GM19455 (cell line): ENCODE data around the gene MBOAT1.
A peak's percentile ranks its signal among the peaks of the same experiment; 100 is the strongest.
"Not testable (repeated sequence)": the region's sequence is repeated elsewhere in the genome, so short reads cannot be mapped to it uniquely, and the experiment has no call there.

Experiments used
- ATAC-seq: cut with Tn5 transposase; IDR thresholded peaks from one replicate; pipeline ENCODE4 v1.9.1; 2021; ENCODE audit not compliant: unreplicated experiment

The MBOAT1 gene

GRCh38 chr6:20173833-20174792 lies 38.2 kb downstream of the MBOAT1 start:
- peak; percentile 66 for ATAC-seq

DNA sequence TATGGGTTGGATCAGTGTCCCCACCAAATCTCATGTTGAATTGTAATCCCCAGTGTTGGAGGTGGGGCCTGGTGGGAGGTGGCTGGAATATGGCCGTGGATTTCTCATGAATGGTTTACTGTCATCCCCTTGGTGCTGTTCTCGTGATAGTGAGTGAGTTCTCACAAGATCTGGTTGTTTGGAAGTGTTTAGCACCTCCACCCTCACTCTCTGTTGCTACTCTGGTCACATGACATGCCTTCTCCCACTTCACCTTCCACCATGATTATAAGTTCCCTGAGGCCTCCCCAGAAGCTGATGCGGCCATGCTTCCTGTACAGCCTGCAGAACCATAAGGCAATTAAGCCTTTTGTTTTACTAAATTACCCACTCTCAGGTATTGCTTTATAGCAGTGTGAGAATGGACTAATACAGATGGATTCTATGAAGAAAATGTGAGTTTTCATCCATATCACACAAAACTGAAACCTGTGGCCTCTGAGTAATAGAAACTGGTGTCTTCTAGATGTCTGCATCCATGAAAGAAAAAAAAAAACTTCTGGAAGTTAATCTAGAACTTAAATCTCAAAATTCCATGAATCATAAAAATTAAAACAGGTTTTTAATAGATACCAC lies 39.3 kb downstream of the MBOAT1 start:
- ATAC-seq = no peak

DNA sequence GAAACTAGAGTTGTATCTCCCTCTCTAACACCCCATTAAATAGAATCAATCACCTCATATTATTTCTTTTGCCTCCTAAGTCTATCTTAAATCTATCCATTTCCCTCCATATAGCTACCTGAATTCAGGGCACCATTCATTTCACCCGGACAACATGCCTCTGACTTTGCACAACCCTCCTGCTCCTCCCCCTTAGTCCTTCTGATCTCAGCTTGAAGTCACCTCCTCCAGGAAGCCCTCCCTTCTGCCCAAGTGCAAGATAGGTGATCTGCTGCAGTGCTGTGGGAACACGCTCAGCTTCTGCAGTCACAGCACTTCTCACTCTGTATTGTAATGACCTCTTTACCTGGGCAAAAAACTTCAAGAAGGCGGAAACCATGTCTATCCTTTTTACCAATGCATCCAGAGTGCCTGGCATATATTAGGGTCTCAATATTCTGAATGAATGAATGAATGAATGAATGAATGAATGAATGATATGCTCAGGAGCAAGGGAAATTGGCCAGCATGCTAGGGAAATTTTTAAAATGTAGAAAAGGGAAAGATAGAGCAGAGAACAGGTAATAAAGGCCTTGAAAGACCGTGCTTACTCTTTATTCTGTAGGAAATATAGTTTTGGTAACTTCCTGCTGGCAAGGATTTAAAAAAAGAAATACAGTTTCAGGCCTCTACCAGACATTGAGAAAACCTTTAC lies 41.7 kb downstream of the MBOAT1 start:
- ATAC-seq = no peak

GRCh38 chr6:20169786-20170185 lies 42.5 kb downstream of the MBOAT1 start:
- no peak for ATAC-seq

DNA sequence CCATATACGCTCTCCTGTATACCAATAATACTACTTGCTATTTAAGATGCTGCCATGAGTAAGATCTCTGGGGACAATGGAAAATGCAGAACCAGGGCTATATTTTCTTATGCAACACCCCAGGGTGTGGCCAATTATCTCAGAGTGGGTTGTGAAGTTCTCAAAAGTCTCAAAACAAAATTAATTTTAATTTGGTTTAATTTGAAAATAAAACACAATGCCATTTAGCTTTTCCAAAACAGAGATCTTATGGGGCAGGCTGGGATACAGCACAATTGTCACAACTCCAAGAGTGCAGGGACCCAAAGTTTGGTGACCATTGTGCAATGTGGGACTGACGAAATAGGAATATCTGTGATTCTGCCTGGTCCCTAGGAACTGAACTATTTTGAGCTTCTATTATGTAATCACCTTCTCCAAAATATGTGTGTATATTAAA lies 43.1 kb downstream of the MBOAT1 start:
- no peak for ATAC-seq

DNA sequence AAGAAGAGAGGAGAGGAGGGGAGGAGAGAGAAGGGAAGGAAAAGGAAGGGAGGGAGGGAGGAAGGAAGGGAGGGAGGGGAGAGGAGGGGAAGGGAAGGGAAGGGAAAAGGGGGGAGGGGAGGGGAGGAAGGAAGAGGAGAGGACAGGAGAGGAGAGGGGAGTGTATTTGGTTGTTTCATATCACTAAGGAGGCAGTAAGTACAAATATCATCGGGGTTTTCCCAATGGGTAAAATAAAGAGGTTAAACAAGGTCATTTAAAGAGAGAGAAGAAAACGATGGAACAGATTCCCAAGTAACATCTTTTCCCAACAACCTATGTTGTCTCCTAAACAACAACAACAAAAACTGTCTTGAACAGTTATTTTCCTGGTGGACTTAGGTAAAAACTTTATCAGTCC lies 43.6 kb downstream of the MBOAT1 start:
- ATAC-seq = no peak

DNA sequence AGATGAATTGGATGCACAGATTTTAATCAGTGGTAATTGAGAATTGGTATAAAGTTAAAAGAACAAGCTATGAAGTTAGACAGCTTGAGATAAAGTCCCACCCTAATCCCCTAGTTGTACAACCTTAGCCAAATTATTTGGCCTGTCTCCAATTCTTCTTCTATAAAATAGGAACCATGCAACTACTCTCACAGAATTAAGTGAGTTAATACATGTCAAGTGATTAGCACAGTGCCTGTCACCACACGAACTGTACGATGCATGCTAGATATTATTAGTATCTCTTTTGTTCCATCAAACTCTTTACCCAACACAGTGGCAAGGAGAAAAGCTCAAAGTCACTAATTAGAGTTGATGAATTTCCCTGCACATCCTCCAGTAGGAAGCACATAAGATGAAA lies 44.7 kb downstream of the MBOAT1 start:
- ATAC-seq = no peak

DNA sequence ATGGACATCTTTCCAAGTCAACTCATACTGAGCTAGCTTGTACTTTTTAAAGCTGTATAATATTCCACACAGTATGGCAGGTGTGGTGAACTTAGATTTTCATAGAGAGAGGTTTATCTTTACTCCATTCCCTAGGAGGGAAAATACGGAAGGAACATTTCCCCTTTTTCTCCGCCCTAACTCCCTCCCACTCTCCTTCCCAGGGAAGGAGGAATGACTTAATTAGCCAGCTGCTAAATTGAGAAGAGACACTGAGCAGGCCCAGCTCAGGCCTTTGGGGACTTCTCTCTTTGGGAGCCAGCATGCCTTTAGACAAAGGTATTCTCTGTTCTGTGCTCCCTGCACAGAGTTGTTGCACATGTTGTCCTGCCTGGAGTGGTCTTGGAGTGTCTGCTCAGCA lies 46.1 kb downstream of the MBOAT1 start:
- ATAC-seq = no peak

DNA sequence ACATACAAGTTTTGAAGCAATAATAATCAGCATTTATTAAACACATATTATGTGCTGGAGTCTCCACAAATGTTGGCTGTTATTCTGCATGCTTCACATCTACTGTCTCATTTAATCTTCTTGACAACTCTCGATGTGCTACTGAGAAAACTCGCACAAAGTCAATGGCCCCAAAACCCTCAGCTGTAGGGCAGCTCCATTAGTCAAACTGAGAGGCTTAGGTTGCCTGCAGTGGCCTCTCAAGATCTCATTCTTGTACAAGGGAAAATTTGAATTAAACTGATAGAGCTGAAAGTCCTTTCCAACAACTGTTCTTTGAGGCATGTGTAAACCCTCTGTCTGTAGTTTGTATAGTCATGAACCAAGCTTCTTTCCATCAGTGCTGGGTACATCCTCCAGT lies 49.8 kb downstream of the MBOAT1 start:
- no peak for ATAC-seq

- ATAC-seq = no peak
Observed at GRCh38 chr6:20160541-20161283, 51.6 kb downstream of the MBOAT1 start.

DNA sequence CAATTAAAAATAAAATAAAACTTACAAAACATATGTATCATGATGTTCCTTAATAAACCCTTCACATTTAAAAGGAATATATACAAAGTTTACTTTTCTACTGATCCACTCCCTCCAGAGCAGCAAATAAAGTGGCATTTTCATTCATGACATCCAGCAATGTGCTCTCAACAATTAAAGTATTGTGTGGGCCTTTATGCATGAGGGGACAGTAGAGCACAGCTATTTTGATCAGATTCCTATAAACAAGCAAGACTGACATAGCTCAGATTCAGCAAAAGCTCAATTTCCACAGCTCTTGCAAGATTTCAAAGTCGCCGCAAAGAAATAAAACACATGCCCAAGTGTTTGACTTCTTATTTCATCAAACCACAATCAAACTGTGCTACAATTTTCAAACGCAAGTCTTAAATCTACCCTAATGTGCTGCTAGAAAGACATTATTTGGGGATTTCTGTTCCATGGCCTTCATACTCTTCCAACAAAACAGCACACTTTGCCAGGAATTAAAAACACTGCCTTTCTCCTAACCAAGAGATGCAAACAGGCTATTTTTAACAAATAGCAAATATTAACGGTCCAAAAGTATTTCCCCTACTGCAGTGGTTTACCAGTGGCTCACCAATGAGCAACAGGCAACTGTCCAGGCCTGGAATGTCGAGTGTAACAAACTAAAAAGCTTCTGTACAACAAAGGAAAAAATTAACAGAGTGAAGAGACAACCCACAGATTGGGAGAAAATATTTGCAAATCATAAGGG lies 52.3 kb downstream of the MBOAT1 start:
- ATAC-seq = no peak

DNA sequence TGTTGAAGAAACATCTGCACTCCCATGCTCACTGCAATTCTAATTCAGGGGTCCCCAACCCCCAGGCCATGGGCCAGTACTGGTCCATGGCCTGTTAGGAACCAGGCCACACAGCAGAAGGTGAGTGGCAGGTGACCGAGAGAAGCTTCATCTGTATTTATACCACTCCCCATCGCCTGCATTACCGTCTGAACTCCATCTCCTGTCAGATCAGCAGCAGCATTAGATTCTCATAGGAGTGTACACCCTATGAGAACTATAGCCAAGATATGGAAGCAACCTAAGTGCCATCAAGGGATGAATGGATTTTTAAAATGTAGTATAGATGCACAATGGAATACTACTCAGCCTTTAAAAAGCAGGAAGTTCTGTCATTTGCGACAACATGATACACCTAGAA lies 53.2 kb downstream of the MBOAT1 start:
- ATAC-seq = no peak

- no peak for ATAC-seq
Observed at GRCh38 chr6:20158676-20159075, 53.6 kb downstream of the MBOAT1 start.

GRCh38 chr6:20156824-20157223 lies 55.4 kb downstream of the MBOAT1 start:
- ATAC-seq = no peak

DNA sequence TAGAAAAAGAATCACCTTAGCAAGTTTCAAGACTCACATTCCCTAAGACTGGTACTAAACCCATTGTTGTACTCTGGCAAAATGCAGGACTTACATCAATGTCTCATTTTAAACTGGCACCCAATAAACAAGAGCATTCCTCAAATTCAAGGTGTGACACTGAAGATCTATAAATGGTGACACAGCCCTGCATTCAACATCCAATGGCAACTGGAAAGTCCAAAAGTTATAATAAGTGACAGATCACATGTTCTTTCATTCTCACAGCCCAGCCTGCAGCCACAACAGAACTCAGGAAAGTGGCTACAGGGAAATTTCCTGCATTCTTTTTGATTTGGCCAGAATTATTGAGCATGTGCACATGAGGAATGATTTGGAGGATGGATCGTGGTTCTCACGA lies 57.5 kb downstream of the MBOAT1 start:
- no peak for ATAC-seq

DNA sequence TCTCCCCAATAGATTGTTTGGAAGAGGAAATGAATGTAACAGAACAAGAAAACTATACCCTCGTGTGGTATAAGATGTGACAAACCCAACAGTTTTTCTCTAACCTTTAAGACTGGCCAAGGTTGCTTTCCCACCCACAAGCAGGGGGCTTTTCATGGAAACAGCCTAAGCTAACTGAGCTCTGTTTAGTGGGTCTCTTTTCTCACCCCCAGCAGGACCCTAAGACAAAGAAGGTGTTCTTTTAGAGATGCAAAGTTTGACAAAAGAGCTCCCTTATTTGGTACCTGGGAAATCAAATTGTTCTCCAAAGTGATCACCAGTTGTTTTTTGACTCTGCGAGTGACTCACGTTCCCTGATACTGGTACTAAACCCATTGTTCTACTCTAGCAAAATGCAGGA lies 59.1 kb downstream of the MBOAT1 start:
- no peak for ATAC-seq

DNA sequence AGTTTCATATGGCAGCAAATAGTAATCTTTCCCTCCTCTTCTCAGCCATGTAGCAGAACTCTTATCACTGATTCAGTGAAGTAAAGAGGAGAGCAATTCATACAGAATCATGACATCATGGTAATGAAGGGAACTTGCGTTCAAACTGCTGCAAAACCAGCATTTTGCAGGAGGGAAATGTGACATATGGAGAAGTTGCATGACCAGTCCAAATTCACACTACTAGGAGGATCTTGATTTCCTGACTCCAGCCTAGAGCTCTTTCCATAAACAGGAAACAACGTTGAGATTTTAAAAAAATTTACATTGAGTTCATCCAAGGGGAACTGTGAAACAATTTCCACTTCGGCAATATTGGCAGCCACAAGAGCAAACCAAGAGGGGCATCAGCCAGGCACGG lies 63.8 kb downstream of the MBOAT1 start:
- no peak for ATAC-seq

DNA sequence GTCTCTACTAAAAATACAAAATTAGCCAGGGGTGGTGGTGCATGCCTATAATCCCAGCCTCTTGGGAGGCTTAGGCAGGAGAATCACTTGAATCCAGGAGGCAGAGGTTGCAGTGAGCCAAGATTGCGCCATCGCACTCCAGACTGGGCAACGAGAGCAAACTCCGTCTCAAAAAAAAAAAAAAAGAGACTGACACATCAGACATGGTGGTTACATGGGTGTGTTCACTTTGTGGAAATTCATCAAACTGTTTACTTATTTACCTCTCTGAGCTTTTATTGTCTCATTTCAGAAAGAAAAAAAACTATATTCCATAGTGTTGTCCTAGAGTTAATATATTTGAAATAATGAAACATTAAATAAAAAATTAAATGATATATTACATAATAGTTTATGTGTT lies 64.8 kb downstream of the MBOAT1 start:
- ATAC-seq = no peak

DNA sequence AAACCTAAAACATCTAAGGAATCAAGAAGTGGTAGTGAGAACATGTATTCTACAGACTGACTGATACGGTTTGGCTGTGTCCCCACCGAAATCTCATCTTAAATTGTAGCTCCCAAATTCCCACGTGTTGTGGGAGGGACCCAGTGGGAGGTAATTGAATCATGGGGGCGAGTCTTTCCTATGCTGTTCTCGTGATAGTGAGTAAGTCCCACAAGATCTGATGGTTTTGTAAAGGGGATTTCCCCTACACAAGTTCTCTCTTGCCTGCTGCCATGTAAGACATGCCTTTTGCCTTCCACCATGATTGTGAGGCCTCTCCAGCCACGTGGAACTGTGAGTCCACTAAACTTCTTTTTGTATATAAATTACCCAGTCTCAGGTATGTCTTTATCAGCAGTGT lies 65.4 kb downstream of the MBOAT1 start:
- ATAC-seq = not testable (repeated sequence)

DNA sequence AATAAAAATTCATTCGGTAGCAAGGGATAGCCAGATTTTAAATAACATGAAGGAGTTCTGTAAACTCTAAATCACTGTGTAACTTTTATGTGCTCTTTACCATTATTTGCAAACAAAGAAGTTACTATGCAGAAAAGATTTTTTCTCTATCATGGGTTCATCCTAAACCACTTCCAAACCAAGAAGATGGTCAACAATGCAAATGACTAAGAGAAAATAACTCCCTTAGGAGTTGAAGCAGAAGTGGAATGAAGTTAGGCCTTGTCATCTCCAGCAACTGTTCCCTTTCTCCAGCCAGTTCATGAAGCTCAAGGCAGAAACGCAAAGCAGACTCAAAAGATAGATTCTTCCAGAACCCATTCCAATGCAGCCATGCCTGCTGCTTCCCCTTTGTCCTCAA lies 66.0 kb downstream of the MBOAT1 start:
- no peak for ATAC-seq
